Neutrophil (primary cell): ENCODE results near the gene CFLAR.

Experiments
- H3K27ac ChIP-seq: fragments of 200-600 bp; sonication (generic); 2 replicates; pipeline ENCODE4 v1.5.1; 2016; ENCODE audit warnings: mild to moderate bottlenecking, moderate library complexity
- H3K27me3 ChIP-seq: fragments of 200-600 bp; sonication (generic); 2 replicates; pipeline ENCODE4 v1.6.0; 2016; ENCODE audit warnings: mild to moderate bottlenecking
- H3K36me3 ChIP-seq: fragments of 200-600 bp; sonication (generic); 2 replicates; pipeline ENCODE4 v1.5.1; 2017
- H3K4me1 ChIP-seq, 2 experiments: fragments of 200-600 bp in 1 of 2; sonication (generic) in 1 of 2; 1 replicate in 1 of 2; 2 replicates in 1 of 2; pipeline versions ENCODE4 v1.5.1 to v1.6.1; 2013 to 2016; ENCODE audit warnings: low read depth in 1 of 2, low read length in 1 of 2, mild to moderate bottlenecking in 1 of 2, moderate library complexity in 1 of 2; ENCODE audit not compliant: control insufficient read depth in 1 of 2, insufficient read depth in 1 of 2
- H3K4me3 ChIP-seq, 2 experiments: fragments of 200-600 bp in 1 of 2; sonication (generic) in 1 of 2; 1 replicate in 1 of 2; 2 replicates in 1 of 2; pipeline ENCODE4 v1.5.1; 2013 to 2016; ENCODE audit warnings: low read depth in 1 of 2, low read length in 1 of 2, mild to moderate bottlenecking in 1 of 2, moderate library complexity in 1 of 2
- H3K9me3 ChIP-seq: fragments of 200-600 bp; sonication (generic); 2 replicates; pipeline ENCODE4 v1.5.1; 2016
- CTCF ChIP-seq: fragments of 200-600 bp; sonication (generic); IDR thresholded peaks from 2 replicates; pipeline ENCODE4 v1.5.1; 2016; ENCODE audit warnings: antibody characterized with exemption

The CFLAR gene

GRCh38 chr2:201172279-201172678, 56.3 kb downstream of the CFLAR start:
- Histone ChIP-seq H3K4me1 (peaks cover 3% of the 10 kb centered on the region in 2 experiments), H3K27ac (peak overlapping the region; percentile 8), H3K27me3 (no peaks in the 10 kb centered on the region), H3K9me3 (no peaks in the 10 kb centered on the region), H3K4me3 (no peak overlapping the region), H3K36me3 (peaks cover 16% of the 10 kb centered on the region)
- TF ChIP-seq CTCF: no peak

DNA sequence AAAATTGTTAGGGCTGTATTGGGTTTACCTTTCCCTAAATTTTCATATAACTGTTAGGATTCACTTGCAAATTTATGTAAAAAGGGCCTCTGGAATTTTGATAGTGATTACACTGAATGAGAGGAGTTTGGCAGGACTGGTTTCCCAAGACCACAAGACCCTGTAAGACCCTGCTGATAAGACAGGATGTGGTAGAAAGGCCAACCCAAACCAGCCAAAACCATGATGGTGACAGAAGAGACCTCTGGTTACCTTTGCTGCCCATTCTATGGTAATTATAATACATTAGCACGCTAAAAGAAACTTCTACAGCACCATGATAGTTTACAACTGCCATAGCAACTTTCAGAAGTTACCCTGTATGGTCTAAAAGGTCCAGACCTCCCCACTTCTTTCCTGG, 58.7 kb downstream of the CFLAR start:
- Histone ChIP-seq H3K4me3 (no peak overlapping the region), H3K27me3 (no peaks in the 10 kb centered on the region), H3K27ac (no peak overlapping the region), H3K9me3 (no peaks in the 10 kb centered on the region), H3K4me1 (peaks cover 11% of the 10 kb centered on the region in 2 experiments), H3K36me3 (no peaks in the 10 kb centered on the region)
- no peak for TF ChIP-seq CTCF

DNA sequence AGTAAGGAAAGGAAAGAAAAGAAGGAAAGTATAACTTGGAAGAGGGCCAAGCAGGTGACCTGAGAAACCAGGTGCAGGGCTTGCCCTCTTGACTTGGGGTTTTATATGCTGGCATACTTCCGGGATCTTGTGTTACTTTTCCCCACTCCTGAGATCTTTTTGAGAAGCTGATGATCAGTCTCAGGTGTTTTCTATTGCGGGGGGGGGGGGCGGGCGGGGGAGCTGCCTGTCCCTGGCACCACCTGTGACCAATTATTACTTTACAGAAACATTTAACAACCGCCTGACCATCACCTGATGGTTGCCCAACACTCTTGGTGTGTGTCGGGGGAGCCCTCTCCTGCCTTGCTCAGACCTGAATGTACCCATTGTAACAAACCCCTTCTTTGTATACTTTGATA, 60.1 kb downstream of the CFLAR start:
- no peak overlapping the region for H3K4me3 ChIP-seq
- H3K36me3 ChIP-seq: no peaks in the 10 kb centered on the region
- peaks cover 11% of the 10 kb centered on the region in 2 experiments for H3K4me1 ChIP-seq
- H3K27me3 ChIP-seq: no peaks in the 10 kb centered on the region
- H3K9me3 ChIP-seq: no peaks in the 10 kb centered on the region
- no peak for TF ChIP-seq CTCF
- no peak overlapping the region for H3K27ac ChIP-seq

DNA sequence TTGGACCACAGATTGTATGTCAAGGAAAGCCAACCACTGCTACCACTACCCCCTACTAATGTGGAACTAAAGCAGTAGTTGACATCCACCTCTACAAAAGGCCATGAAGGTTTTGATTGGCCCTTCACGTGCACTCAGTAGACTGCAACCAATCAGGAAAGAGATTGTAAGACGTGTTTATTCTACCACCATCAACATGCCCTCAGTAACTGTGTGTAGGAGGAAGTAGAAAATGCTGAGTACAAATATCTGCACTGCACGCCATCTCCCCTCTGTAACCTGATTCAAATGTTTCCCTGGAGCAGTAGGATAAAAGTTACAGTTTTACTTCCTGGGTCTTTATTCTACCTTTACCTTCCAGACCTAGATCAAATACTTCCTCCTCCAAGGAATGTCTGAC, 64.0 kb downstream of the CFLAR start:
- H3K4me3 ChIP-seq: no peak overlapping the region
- no peak for TF ChIP-seq CTCF

GRCh38 chr2:201182650-201183364, 66.8 kb downstream of the CFLAR start, which contains the start of gene CASP10:
TSS of gene CASP10 (plus strand) at chr2:201183141. CDS start at chr2:201185778, 2,637 bp downstream.
- Histone ChIP-seq H3K27ac (peak within 1 kb of the TSS; percentile 84), H3K4me1 (peaks cover 56 to 58% of the 10 kb centered on the region in 2 experiments), H3K36me3 (no peaks in the 10 kb centered on the region), H3K9me3 (no peaks in the 10 kb centered on the region), H3K4me3 (peak within 1 kb of the TSS; percentile 63 to 64), H3K27me3 (no peaks in the 10 kb centered on the region)
- TF ChIP-seq CTCF: no peak

More for the DNA sequence above, 64.0 kb downstream of the CFLAR start:
- H3K27me3 ChIP-seq: no peaks in the 10 kb centered on the region
- no peaks in the 10 kb centered on the region for H3K36me3 ChIP-seq
- no peaks in the 10 kb centered on the region for H3K9me3 ChIP-seq
- peak overlapping the region; percentile 7 for H3K27ac ChIP-seq
- H3K4me1 ChIP-seq: peaks cover 38 to 41% of the 10 kb centered on the region in 2 experiments
